Transverse colon (tissue), 3 donors: ENCODE measurements around the gene LRRC4C.

Experiments
- EP300 ChIP-seq: sonication (generic); formaldehyde crosslinking; IDR thresholded peaks from one replicate; pipeline ENCODE4 v1.6.1; 2017; ENCODE audit warnings: antibody characterized with exemption, low read depth
- POLR2A ChIP-seq: fragments of 450-650 bp; IDR thresholded peaks from one replicate; pipeline ENCODE4 v1.6.1; 2016; ENCODE audit warnings: antibody characterized with exemption, mild to moderate bottlenecking, moderate library complexity
- TF ChIP-seq, protein P1 (sequence below), 5 experiments: fragments of 200-600 bp in 3 of 5; fragments of 450-650 bp in 2 of 5; sonication (generic) in 3 of 5; IDR thresholded peaks; 1 replicate in 2 of 5; 2 replicates in 3 of 5; pipeline ENCODE4 v1.5.1; 2016 to 2017; ENCODE audit warnings: antibody characterized with exemption in 5 of 5, inconsistent platforms in 3 of 5, mild to moderate bottlenecking in 2 of 5, moderate library complexity in 1 of 5

DNA sequence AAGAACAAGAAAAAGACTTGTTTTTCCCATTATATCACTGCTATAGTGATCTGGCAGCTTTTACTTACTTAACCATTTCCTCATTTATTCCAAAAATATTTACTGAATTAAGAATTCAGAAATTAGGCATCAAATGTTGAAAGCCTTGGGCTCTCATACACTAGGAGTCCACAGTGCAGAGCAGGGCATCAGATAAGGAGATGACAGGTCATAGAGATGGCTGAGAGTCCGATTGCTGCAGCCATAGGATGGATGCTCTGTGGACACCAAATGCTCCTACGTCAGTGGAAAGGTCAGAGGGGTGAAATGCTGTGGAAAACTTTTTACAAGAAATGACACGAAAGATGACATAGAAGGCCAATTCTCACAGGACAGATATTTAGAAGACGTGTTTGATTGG is 771.1 kb downstream of the LRRC4C start:
- TF ChIP-seq POLR2A (no peak), EP300 (no peak)
- TF ChIP-seq, protein P1, sequence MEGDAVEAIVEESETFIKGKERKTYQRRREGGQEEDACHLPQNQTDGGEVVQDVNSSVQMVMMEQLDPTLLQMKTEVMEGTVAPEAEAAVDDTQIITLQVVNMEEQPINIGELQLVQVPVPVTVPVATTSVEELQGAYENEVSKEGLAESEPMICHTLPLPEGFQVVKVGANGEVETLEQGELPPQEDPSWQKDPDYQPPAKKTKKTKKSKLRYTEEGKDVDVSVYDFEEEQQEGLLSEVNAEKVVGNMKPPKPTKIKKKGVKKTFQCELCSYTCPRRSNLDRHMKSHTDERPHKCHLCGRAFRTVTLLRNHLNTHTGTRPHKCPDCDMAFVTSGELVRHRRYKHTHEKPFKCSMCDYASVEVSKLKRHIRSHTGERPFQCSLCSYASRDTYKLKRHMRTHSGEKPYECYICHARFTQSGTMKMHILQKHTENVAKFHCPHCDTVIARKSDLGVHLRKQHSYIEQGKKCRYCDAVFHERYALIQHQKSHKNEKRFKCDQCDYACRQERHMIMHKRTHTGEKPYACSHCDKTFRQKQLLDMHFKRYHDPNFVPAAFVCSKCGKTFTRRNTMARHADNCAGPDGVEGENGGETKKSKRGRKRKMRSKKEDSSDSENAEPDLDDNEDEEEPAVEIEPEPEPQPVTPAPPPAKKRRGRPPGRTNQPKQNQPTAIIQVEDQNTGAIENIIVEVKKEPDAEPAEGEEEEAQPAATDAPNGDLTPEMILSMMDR (IDR thresholded peaks at IDR 0.05) = no peak
